Measurements from ENCODE around the gene CD247.
A peak's percentile ranks its signal among the peaks of the same experiment; 100 is the strongest.

Gene CD247

GRCh38 chr1:167408355-167408754, 110.0 kb downstream of the CD247 start:
- DNase-seq, result no peak
- intact Hi-C loops (cut with DNase I), result no loop called here

- intact Hi-C loops (cut with DNase I), result no loop called here
- no peak for DNase-seq
Measured at GRCh38 chr1:167404908-167405307, 113.4 kb downstream of the CD247 start.

- no peak for DNase-seq
- intact Hi-C loops (cut with DNase I), result no loop called here
Measured at GRCh38 chr1:167404161-167404888, 114.0 kb downstream of the CD247 start.

GRCh38 chr1:167401260-167401873, 117.0 kb downstream of the CD247 start:
- intact Hi-C loops (cut with DNase I), result no loop called here

GRCh38 chr1:167400359-167400953, 117.9 kb downstream of the CD247 start:
- intact Hi-C loops (cut with DNase I), result no loop called here
- DNase-seq, result no peak

More at GRCh38 chr1:167401260-167401873, 117.0 kb downstream of the CD247 start:
- peak in 20 of 42 donors; percentile 20 to 70 (median 38) for DNase-seq

- no peak for DNase-seq
- intact Hi-C loops (cut with DNase I), result no loop called here
Measured at GRCh38 chr1:167392200-167392696, 126.1 kb downstream of the CD247 start.

- intact Hi-C loops (cut with DNase I), result no loop called here
- no peak for DNase-seq
Measured at GRCh38 chr1:167388976-167389375, 129.4 kb downstream of the CD247 start.

GRCh38 chr1:167387251-167387910, 130.9 kb downstream of the CD247 start:
- no peak for DNase-seq
- intact Hi-C loops (cut with DNase I), result no loop called here
